Esophagus muscularis mucosa (tissue), 4 donors: ENCODE measurements around the gene GADD45A. TPM values are rescaled to one million over a fixed set of nuclear protein-coding genes. Genes with fewer than 3 reads are reported as not detected.

Experiments
- DNase-seq: peaks from one replicate; pipeline ENCODE4 v3.0.0-alpha.2; 2017; ENCODE audit errors: extremely low spot score
- H3K27ac ChIP-seq, 4 donors: fragments of 200-600 bp; sonication (generic); replicated peaks in 1 of 4; 1 replicate in 3 of 4; 2 replicates in 1 of 4; pipeline ENCODE4 v1.5.1; 2016 to 2019; ENCODE audit warnings: mild to moderate bottlenecking in 1 of 4
- H3K27me3 ChIP-seq, 4 donors: fragments of 200-600 bp; sonication (generic); one replicate each; pipeline versions ENCODE4 v1.5.1 to v1.6.0; 2016 to 2019
- H3K36me3 ChIP-seq, 4 donors: fragments of 200-600 bp; sonication (generic); one replicate each; pipeline ENCODE4 v1.5.1; 2016 to 2019
- H3K4me1 ChIP-seq, 4 donors: fragments of 200-600 bp; sonication (generic); one replicate each; pipeline ENCODE4 v1.5.1; 2016 to 2019
- H3K4me3 ChIP-seq, 4 donors: fragments of 200-600 bp; sonication (generic); 1 replicate in 2 of 4; 2 replicates in 2 of 4; pipeline ENCODE4 v1.5.1; 2016 to 2019; ENCODE audit warnings: mild to moderate bottlenecking in 4 of 4, moderate library complexity in 1 of 4
- H3K9me3 ChIP-seq, 4 donors: fragments of 200-600 bp; sonication (generic); 1 replicate in 3 of 4; 2 replicates in 1 of 4; pipeline ENCODE4 v1.5.1; 2016 to 2019
- EP300 ChIP-seq: sonication (generic); formaldehyde crosslinking; IDR thresholded peaks from one replicate; pipeline ENCODE4 v1.6.1; 2017; ENCODE audit warnings: antibody characterized with exemption
- POLR2A ChIP-seq: fragments of 450-650 bp; IDR thresholded peaks from one replicate; pipeline ENCODE4 v1.6.1; 2017; ENCODE audit warnings: antibody characterized with exemption, moderate library complexity, mild to moderate bottlenecking, low read depth
- POLR2AphosphoS5 ChIP-seq, 2 donors: sonication (generic); formaldehyde crosslinking; IDR thresholded peaks; one replicate each; pipeline ENCODE4 v1.6.1; 2017; ENCODE audit warnings: antibody characterized with exemption in 2 of 2
- WGBS: methylation state at CpG from one replicate; pipeline ENCODE4 v1.1.5; 2018; 5-methylcytosine and 5-hydroxymethylcytosine counted together
- intact Hi-C: fragments of 100-400 bp; cut with DNase I; formaldehyde crosslinking; loops from one replicate; pipeline ENCODE4 v1.15.1; 2023
- total RNA-seq, 4 donors: library from RNA; depleted of rRNA; stranded (reverse); fragments of >200 nt; gene quantifications; one replicate each; pipeline versions ENCODE4 v1.1.0 to v1.2.1, GENCODE V29; 2016
- TF ChIP-seq, protein P1 (sequence below), 3 experiments: fragments of 200-600 bp in 2 of 3; fragments of 450-650 bp in 1 of 3; sonication (generic) in 2 of 3; IDR thresholded peaks; one replicate each; pipeline ENCODE4 v1.5.1; 2017 to 2019; ENCODE audit warnings: antibody characterized with exemption in 3 of 3, mild to moderate bottlenecking in 2 of 3, moderate library complexity in 1 of 3

Gene GADD45A
- total RNA-seq, 4 donors from 2014 or later, result 51.1 to 80.8 (median 66.5) TPM

DNA sequence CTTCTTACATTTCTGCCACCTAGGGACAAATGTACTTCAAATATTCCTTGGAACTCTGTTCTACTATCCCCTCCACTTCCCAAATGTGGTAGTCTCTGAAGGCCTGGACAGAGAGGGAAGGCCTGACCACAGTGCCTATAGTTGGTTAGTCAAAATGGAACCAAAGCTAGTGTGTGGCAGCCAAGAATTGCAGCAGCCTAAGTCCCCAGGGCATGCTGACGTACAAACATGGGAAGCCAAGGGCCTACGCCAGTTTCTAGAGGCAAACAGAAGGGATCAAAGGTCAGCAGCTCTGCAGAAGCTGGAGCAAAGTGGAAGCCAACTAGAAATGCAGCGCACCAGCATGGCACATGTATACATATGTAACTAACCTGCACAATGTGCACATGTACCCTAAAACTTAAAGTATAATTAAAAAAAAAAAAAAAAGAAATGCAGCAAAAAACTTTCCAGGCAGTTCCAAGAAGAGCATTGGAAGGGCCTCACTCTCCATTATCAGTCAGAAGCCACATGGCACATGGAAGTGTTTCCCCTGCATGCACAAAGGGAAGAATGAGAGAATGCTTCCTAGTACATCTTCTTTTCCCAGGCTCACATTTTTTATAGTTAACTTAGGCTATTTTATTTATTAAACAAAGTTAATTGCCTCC lies 39.4 kb upstream of the GADD45A start:
- H3K27me3 ChIP-seq, result no peaks in the 10 kb centered on the region

DNA sequence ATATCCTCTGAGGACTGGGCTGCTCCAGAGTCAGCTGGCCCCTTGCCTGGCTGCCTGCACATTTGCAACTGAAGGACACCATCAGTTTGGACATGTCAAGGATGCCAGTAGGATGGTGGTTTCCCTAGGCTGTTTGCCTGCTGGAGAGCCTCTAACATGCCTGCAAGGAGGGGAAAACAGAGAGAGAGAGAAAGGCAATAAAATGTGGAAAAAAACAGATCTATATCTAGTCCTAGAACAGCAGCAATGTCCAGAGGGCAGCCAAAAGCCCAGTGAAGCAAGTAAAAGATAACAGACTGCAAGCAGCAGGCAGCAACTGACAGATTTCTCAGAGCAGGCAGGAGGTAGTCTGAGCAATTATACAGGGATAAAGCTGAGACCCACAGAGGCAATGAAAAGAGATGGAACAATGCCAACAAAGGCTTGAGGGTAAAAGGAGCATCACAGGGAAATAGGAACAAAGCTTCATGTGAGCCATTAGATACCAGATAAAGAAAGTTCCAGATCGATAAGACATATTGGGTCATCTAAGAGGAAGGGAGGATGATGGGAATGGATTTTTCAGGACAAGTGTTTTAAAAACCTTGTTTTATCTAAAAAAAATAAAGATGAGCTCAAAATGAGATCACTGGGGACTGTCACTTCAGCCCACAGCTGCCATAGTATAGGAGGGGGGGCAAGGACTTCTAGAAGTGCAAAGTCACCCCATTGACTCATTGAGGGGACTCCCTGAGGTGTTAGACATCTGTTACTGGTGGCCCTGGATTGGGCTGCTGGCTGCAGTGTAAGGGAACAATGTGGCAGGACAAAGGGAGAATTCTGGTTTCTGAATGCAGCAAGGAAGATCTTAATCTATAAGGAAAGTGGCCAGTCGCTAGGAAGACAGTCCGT lies 38.6 kb upstream of the GADD45A start:
- TF ChIP-seq EP300 (no peak), POLR2AphosphoS5 (IDR thresholded peaks at IDR 0.05) (no peak)
- TF ChIP-seq, protein P1, sequence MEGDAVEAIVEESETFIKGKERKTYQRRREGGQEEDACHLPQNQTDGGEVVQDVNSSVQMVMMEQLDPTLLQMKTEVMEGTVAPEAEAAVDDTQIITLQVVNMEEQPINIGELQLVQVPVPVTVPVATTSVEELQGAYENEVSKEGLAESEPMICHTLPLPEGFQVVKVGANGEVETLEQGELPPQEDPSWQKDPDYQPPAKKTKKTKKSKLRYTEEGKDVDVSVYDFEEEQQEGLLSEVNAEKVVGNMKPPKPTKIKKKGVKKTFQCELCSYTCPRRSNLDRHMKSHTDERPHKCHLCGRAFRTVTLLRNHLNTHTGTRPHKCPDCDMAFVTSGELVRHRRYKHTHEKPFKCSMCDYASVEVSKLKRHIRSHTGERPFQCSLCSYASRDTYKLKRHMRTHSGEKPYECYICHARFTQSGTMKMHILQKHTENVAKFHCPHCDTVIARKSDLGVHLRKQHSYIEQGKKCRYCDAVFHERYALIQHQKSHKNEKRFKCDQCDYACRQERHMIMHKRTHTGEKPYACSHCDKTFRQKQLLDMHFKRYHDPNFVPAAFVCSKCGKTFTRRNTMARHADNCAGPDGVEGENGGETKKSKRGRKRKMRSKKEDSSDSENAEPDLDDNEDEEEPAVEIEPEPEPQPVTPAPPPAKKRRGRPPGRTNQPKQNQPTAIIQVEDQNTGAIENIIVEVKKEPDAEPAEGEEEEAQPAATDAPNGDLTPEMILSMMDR (IDR thresholded peaks at IDR 0.05), result no peak
- Histone ChIP-seq H3K4me1 (peaks cover 20 to 29% (median 24%) of the 10 kb centered on the region in 4 donors), H3K4me3 (no peak overlapping the region), H3K27me3 (no peaks in the 10 kb centered on the region), H3K27ac (peak overlapping the region in 2 of 4 donors; percentile 19 to 43), H3K36me3 (no peaks in the 10 kb centered on the region), H3K9me3 (no peaks in the 10 kb centered on the region)
- 59% methylated on average over 3 of the region's 3 CpGs for WGBS
- intact Hi-C loops, result no loop called here
- peak; percentile 88 for DNase-seq

More for the DNA sequence above, 39.4 kb upstream of the GADD45A start:
- TF ChIP-seq, protein P1 (IDR thresholded peaks at IDR 0.05), result no peak
- peak in 1 of 2 donors; percentile 36 for TF ChIP-seq POLR2AphosphoS5 (IDR thresholded peaks at IDR 0.05)
- TF ChIP-seq POLR2A, result no peak
- no peak for TF ChIP-seq EP300
- Histone ChIP-seq H3K4me1 (peaks cover 20 to 29% (median 24%) of the 10 kb centered on the region in 4 donors), H3K9me3 (no peaks in the 10 kb centered on the region), H3K4me3 (no peak overlapping the region), H3K27ac (no peak overlapping the region), H3K36me3 (no peaks in the 10 kb centered on the region)
- 68% methylated on average over 3 of the region's 3 CpGs for WGBS
- intact Hi-C loops, result no loop called here
- peak; percentile 90 for DNase-seq

DNA sequence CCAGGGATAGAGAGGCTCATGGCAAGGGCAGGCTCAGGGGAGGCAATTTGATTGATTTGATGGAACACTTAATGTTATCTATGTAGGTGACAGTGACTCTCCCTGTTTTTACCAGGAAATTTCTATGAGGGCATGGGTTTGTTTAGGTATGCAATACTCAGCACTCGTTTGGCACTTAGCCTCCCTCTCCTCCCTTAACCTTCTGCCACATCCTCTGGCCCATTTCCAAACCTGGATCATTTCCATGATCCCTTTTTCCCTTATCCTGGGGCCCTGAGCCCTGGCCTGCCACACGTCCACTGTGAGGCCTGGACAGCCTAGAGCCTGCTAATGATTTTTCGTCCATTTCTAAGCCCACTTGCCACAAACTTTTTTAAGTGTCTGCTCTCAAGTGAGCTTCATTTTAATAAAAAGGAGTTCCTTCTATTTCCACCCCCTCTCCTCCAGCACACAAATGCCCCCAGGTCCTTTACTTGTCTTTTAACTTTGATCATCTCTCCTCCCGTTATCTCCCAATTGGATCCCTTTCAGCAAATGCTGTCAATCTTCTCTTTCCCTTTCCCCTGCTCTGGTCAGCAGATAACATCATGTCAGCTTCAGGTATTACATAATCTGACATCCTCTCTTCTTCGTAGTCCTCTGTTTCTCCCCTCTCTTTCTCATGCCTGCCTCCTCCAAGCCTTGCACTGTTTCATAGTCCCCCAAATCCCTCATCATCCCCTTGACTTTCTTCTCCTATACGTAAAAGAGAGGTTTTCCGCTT lies 37.8 kb upstream of the GADD45A start:
- 59% methylated on average over 7 of the region's 7 CpGs for WGBS
- Histone ChIP-seq H3K4me3 (no peak overlapping the region), H3K36me3 (no peaks in the 10 kb centered on the region), H3K27me3 (no peaks in the 10 kb centered on the region), H3K27ac (peak overlapping the region in 2 of 4 donors; percentile 19 to 43), H3K4me1 (peaks cover 20 to 29% (median 24%) of the 10 kb centered on the region in 4 donors), H3K9me3 (no peaks in the 10 kb centered on the region)
- intact Hi-C loops, result no loop called here
- DNase-seq, result peak; percentile 85
- TF ChIP-seq EP300 (no peak), POLR2AphosphoS5 (IDR thresholded peaks at IDR 0.05) (no peak)

DNA sequence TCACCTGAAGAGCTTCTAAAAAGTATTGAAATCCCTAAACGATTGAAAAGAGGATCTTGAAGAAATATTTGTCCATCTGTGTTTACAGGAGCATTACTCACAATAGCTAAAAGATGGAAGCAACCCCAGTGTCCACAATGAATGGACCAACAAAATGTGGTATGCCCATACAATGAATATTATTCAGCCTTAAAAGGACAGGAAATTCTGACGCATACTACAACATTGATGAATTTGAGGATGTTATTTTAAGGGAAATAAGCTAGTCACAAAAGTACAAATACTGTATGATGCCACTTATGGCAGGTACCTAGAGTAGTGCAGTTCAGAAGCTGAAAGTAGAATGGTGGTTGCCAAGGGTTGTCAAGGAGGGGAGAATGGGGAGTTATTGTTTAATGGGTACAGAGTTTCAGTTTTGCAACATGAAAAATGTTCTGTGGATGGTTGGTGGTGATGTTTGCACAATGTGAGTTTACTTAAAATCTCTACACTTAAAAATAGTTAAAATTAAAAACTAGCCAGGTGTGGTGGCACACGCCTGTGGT lies 37.1 kb upstream of the GADD45A start:
- Histone ChIP-seq H3K4me3 (no peak overlapping the region), H3K36me3 (no peaks in the 10 kb centered on the region), H3K9me3 (no peaks in the 10 kb centered on the region), H3K27me3 (no peaks in the 10 kb centered on the region), H3K4me1 (peaks cover 20 to 29% (median 24%) of the 10 kb centered on the region in 4 donors), H3K27ac (no peak overlapping the region)
- TF ChIP-seq POLR2A (no peak), EP300 (no peak), POLR2AphosphoS5 (IDR thresholded peaks at IDR 0.05) (no peak)
- TF ChIP-seq, protein P1 (IDR thresholded peaks at IDR 0.05), result no peak
- WGBS, result 93% methylated on average over 3 of the region's 3 CpGs
- DNase-seq, result peak; percentile 19
- intact Hi-C loops, result no loop called here
